HG02973 (cell line): ENCODE results near the gene CFAP69.
A peak's percentile ranks its signal among the peaks of the same experiment; 100 is the strongest.

Experiments
- ATAC-seq: cut with Tn5 transposase; IDR thresholded peaks from one replicate; pipeline ENCODE4 v1.9.1; 2021; ENCODE audit warnings: moderate library complexity; ENCODE audit not compliant: unreplicated experiment

CFAP69 gene

DNA sequence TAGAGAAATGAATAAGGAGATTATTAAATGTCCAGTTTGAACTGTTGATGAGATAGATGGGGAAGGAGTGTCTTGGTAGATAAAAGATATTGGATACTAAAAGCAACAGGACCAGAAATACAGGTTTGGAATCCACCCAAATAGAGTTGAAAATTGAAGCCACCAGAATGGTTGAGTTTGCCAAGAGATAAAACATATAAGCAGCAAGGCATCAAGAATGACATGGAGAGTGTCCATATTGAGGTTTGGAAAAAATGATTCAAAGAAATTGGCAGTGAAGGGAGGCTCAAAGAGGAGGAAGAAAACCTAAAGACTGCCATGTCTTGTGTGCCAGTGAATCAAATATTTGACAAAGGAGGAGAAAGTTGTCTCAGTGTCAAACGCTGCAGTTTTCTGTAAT, 24.2 kb downstream of the CFAP69 start:
- ATAC-seq = no peak

DNA sequence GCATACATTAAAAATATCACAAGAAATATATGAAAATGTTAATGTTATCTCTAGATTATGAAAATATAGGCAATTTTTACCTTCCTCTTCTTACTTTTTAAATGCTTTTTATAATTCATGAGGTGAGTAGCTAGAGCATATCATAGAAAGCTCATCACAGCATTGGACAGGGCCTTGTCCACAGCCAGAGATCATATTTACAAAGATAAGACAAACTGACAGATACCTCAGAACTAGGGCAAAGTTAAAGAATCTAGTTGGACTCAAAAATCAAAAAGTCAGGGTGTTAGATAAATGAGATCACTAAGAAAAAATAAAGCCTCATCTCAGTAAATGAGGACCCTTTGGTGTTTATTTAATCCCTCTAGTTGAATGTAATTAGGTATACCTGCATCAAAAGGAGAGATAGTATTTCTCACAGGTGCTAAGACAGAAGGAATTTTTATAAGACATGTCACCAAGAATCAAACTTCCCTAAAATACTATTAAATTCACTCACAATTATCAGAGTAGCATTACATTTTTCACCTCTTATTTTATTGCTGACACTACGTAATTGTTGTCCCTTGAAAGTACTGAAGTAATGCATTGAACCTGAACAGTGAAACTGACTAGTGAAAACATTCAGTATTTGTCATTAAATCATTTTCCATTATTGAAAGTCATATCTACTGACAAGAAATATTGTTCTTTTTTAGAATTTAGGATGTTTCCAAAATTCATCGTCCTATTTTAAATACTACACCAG, 25.6 kb downstream of the CFAP69 start:
- ATAC-seq = no peak

DNA sequence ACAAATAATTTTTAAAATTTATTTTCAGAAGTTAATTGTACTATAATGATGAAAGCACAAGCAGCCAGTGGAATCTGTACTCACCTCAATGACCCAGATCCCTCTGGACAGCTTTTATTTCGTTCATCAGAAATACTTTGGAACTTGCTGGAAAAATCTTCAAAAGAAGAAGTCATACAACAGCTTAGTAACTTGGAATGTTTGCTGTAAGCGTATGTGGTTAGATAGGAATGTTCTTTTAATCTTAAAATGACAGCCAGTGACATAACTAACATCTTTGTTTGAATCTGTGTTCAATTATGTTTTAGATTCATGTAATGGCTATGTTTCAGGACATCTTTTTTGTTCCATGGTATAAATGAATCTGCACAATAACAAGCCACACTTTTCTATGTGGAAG, 26.8 kb downstream of the CFAP69 start:
- no peak for ATAC-seq

DNA sequence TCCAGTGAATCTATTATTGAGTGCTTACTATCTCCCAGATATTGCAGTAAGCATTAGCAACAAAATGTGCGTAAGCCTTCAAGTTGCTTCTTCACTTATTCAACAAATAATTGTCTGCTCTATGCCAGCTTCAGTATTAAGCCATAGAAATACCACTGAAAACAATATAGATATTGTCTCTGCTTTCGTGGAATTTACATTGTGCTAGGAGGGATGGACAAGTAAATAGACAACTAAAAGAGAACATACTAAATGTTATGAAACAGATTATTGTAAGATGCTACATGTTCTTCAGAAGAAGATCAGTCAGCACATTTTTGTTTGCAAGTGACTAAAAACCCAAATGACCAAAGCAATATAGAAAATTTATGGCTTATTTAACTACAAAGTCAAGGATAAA, 27.3 kb downstream of the CFAP69 start:
- ATAC-seq = no peak

DNA sequence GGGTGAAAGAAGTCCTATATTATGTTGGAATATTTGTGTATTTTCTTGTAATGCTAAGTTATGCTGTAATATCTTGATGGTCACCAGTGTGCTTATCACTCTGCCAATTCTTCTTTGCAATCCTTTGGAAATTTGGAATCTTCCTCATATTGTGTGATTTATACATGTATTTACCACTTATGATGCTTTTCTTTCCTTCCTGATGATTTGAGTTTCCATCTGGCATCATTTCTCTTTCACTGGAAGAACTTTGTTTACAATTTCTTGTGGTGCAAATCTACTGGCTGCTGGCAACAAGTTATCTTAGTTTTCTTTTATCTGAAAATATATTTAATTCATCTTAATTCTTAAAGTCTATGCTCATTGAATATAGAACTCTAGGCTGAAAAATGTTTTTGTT, 29.2 kb downstream of the CFAP69 start:
- ATAC-seq = no peak

DNA sequence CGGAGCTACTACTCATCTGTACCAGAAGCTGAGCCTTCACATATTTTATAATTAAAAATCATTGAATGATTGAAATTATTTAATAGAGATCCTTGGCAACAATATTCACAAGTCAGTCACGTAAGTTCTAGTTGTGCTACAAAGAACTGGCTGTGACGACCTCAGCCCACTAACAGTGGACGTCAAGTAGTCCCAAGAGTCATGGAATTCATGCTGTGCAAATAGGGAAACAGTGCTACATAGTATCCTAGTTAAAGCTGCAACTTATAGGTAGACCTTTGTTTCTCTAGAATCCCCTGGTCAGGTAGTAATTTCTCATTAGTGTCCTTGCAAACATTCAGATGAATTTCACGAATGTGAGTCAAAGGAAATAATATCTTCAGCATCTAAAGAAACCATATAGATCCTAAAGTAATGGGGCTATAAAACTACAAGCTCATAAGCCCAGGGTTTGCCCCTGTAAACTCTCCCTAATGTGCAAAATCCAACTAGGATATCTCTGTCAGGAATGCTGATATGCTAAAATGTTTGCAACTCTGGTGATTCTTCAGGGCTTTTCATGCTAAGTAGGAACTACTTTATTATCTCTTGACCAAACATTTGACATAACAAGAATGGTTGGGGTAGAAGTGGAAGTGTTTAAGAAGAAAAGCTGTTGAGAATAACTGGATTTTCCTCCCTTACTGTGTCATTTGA, 31.2 kb downstream of the CFAP69 start:
- ATAC-seq = no peak

DNA sequence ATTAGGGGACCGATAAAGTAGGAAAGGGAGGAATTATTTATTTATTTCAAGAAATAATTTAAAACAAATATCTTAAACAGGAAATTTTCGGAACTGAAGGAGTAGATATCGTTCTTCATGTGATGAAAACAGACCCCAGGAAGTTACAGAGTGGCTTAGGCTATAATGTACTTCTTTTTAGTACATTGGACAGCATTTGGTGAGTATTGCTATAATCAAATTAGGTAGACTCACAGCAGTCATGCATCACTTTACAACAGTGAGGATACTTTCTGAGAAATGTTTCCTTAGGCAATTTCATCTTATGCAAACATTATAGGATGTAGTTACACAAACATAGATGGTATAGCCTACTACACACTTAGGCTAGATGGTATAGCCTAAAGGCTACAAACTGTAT, 43.2 kb downstream of the CFAP69 start:
- no peak for ATAC-seq

DNA sequence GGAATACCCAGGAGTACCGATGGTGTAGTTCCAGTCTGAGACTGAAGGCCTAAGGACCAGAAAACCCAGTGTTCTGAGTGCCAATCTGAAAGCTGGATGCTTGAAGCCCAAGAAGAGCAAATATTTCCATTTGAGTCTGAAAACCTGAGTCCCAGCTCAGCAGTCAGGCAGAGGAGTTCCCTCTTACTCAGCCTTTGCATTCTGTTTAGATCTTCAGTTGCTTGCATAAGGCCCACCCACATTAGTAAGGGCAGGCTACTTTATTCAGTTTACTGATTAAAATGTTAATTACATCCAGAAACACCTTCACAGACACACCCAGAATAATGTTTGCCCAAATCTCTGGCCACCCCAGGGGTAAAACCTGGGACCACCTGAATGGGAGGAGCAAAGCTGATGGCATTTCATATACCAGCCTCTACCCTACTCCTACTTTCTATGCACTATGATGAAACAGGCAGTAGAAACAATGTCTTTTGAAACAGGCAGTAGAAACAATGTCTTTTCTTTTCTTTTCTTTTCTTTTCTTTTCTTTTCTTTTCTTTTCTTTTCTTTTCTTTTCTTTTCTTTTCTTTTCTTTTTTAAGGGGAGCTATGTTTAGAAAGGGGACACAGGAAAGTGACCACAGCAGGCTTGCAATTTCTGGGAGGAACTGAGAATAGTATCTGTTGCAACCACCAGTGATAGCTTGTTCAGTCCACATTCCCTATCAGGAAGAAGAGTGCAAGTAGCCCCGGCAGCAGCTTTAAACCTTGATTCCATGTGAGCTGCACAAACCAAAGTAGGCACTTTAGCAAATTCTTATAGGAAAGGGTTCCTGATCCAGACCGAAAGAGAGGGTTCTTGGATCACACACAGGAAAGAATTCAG, 45.5 kb downstream of the CFAP69 start:
- no peak for ATAC-seq

DNA sequence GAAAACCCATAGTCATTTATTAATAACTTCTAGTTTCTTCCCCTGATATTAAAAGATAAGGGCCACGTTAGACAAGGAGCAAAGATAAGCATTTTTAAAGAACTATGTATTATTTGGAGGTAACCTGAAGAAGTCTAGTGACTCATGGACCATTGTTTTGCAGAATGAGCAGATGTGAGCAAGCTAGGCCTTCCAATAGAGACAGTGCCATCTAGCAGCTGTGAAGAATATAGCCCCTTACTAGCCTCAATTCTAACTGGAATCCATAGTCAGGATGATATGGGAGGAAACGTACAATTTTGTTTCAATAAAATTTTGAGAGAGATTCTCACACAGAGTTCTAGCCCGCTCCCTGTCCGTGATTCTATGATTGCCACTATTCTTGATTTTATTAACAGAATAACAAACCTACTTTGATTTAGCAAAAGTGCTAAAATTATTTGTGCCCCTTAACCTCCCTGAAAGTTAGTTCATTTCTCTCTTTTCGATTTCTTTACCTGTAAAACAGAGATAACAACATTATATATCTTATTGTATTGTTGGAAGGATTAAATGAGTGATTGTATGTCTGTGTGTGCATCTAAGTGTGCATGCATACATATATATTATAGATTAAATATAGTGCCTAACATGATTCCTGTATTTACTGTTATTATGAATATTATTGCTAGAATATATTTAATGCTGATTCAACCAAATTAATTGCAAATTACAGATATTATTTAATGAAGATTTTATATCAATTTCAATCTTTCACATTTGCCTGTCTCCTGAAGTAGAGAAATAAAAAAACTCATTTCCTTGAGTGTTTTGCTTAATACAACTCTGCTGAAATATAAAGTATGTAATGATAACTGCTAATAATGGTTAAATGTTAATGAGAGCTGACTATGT, 53.4 kb downstream of the CFAP69 start:
- ATAC-seq = peak; percentile 69

DNA sequence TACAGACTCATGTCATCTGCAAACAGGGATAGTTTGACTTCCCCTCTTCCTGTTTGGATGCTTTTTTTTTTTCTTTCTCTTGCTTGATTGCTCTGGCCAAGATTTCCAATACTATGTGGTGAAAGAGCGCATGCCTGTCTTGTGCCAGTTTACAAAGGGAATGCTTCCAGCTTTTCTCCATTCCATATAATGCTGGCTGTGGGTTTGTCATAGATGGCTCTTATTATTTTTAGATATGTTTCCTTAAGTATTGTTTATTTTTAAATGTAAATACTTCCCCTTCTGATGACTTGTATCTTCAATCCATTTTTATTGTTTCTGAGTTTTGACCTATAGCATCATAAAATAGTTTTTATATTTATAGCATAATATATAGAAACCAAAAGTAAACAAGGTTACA, 58.3 kb downstream of the CFAP69 start:
- ATAC-seq = no peak

DNA sequence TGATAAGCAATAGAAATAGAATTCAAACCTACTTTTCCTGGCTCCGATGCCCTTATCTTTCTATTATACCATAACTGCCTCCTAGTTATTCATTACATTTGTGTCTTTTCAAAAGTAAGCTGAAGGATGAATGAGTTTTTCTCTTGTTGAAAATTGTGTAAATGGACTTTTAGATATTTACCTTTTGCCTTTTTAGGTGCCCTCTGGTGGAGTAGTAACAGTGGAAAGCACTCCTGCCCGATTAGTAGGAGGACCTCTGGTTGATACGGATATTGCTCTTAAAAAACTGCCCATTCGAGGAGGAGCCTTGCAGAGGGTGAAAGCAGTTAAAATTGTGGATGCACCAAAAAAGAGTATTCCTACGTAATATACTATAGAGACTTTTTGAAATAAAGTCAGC, 64.9 kb downstream of the CFAP69 start:
- ATAC-seq = no peak

DNA sequence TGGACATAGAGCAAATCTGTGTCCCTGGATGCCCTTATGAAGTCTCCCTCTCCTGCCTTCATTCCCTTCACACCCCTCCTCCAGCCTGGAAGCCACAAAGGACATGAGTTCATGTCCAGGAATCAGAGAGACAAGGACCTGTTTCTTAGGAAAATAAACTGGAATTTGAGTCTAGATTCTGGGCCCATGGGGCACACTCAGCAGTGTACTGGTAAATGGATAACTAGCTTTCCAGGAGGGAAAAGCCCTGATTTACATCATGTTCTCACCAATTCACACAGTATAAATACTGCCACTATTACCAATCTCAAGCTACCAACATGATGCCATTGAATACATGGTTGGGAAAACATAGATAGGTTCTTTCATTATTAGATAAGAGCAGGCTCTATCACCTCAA, 66.2 kb downstream of the CFAP69 start:
- ATAC-seq = no peak

DNA sequence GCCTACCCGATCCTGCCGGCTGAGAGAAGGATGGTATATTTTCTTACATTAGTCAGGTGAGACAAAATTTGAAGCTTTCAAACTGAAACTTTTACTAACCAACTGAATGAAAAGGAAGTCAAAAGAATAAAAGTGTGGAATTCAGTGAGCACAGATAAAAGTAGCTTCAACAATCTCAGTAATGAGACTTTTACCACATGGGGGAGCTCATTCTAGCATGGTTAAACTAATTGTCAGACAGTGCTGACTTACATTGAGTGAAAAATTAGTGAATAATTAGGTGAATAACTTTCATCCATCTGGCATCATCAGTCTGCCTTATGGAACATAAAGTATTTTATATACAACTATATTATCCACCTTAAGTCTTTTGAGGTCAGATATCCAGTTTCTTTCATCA, 67.8 kb downstream of the CFAP69 start:
- ATAC-seq = no peak

DNA sequence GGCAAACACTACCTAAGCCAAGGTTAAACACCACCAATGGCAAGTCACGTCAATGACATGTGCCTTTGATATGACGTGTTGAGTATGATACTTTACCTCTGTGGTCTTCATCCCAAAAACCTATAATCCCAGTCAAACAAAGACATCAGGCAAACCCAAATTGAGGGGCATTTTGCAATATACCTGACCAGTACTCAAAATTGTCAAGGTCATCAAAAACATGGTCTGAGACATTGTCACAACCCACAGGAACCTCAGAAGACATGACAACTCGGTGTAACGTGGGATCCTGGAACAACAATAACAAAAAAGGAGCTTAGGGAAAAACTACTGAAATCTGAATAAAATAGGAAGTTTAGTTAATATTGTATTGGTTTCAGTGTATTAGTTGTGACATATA, 68.9 kb downstream of the CFAP69 start:
- ATAC-seq = no peak

DNA sequence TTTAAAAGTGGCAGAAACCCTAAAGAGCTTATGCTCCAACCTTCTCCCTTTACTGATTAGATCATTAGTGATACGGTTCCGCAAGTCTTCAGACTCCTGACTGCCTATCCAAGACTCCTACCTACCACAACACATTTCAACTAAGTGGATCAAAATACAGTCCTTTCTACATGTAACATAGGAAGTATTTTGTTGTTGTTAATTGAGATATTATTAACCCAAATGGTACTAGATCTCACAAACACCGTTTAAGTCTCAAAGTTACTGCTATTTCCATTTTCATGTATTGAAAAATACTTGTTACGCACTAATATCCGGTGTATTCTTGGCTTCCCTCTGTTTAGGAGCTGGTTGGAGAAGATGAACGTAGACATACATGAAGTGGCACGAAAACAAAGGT, 75.0 kb downstream of the CFAP69 start:
- ATAC-seq = no peak

DNA sequence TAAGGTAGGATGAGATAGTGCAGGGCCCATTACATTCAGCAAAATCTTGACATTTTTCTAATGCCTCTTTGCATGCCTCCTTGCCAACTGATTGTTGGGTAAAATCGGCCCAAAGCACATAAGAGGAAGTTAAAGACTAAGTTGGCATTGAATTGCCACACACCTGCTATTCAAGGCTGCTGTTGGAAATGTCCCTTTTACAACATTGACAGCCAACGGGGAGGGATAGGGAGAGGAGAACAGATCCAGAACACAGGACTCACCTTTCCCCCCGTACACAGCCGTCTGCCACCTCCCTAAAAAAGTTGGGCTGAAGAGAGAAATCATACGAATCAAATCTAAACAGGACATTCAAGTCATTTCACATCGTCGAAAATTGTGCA, 75.4 kb downstream of the CFAP69 start:
- ATAC-seq = no peak

DNA sequence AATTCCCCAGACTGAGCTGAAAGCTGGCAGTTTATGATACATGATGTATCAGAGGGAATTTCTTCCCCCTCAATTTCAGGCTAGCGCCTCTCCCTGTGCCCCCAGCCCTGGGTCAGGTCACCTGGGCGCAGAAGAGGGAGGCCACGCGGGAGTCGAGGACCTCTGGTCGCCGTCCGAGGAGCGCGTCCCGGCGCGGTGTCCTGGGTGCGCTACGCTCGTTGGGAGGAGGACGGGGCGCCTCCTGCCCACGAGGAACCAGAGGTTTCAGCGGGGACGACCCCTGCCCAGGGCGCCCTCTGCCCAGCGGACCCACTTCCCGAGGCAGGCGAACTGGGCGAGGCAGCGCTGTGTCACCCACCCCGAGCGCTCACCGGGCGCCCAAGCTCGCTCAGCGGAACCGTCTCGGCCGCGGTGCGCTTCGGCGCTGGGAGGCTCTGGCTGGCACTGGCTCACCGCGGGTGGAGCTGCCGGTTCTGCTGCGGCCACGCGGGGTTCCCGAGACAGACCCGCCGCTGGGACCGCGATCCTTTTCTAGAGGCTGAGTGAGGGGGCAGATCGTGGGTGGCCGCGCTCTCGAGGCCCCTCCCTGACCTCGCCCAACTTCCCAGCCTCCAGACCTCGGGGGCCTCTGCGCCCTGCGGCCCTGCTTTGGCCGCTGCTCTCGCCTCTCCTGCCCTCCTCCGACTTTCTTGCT, 76.0 kb downstream of the CFAP69 start, which contains the start of gene FAM237B:
Gene FAM237B, minus strand, starts transcription at position 504 of the 694 bp plus-strand sequence. CDS start 1,556 bp downstream, outside the sequence.
- no peak for ATAC-seq

DNA sequence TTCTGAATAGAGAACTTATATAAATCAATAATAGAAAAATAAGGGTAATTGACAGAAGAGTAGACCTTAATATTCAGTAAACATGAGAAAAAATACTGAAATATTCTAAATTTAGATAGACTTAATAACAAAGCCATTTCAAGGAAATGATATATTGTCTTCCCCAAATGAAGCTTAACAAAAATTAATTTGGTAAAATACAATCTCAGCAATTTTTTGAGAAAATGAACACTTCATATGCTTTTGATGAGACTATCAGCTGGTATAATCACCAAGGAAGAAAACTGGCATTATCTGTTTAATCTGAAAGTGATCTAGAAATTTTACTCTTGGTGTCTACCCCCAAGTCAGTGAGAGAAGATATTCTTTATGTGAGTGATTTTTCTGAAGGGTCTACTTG, 77.9 kb downstream of the CFAP69 start:
- ATAC-seq = no peak

DNA sequence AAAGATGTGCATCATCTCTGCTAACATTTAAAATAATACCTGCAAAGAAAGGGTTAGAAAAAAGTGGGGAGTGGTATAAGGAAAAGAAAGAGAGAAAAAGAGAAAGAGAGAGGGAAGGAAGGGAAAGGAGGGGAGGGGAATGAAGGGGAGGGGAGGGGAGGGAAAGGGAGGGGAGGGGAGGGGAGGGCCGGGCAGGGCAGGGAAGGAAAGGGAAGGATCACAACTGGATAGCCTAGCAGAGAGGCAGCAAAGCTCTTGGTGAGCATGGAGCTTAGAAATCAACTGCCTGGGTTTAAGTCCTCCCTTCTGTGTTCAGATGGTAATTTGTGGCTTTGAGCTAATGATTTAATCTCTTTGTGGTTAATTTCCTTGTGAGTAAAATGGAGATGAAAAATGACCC, 81.5 kb downstream of the CFAP69 start:
- no peak for ATAC-seq

DNA sequence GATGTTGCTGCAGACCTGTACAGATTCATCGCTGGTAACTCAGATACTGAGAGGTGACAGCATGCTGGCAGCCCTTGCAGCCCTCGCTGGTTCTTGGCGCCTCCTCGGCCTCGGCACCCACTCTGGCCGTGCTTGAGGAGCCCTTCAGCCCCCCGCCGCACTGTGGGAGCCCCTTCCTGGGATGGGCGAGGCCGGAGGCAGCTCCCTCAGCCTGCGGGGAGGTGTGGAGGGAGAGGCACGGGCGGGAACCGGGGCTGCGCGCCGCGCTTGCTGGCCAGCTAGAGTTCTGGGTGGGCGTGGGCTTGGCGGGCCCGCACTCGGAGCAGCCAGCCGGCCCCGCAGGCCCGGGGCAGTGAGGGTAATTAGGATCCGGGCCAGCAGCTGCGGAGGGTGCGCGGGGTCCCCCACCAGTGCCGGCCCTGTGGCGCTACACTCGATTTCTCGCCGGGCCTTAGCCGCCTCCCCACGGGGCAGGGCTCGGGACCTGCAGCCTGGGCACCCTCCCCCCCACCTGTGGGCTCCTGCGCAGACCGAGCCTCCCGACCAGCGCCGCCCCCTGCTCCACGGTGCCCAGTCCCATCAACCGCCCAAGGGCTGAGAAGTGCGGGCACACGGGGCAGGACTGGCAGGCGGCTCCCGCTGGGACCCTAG, 89.3 kb downstream of the CFAP69 start:
- ATAC-seq = no peak
